ENCODE data around the gene SLC9A3. TPM values are rescaled to one million over a fixed set of nuclear protein-coding genes. Genes with fewer than 3 reads are reported as not detected.

Gene SLC9A3
- polyA plus RNA-seq, 3 donors = 0.31 to 0.42 (median 0.36) TPM

- H3K27ac Mint-ChIP-seq = no peak overlapping the region
- H3K27me3 ChIP-seq (ENCODE audit: control insufficient read depth in 2 of 2, insufficient read depth in 2 of 2, low read length in 2 of 2) = no peaks in the 10 kb centered on the region
- DNase-seq = no peak
- H2AFZ ChIP-seq (ENCODE audit: insufficient read depth, low read depth, low read length, poor library complexity, severe bottlenecking) = no peak overlapping the region
- H3K36me3 ChIP-seq (replicated peaks in 1 of 2; ENCODE audit: control insufficient read depth in 1 of 2, insufficient read depth in 2 of 2, low read length in 2 of 2) = peaks cover 80 to 89% of the 10 kb centered on the region in 2 donors
- peaks cover 4% of the 10 kb centered on the region for H3K79me2 ChIP-seq (ENCODE audit: insufficient read depth, low read length)
- peaks cover 7% of the 10 kb centered on the region for H4K20me1 ChIP-seq (ENCODE audit: insufficient read depth, low read length)
- H3K4me3 ChIP-seq (replicated peaks in 1 of 3; ENCODE audit: low read depth in 2 of 3, low read length in 3 of 3) = no peak overlapping the region
- no peaks in the 10 kb centered on the region for H3K27me3 Mint-ChIP-seq (ENCODE audit: low read depth in 3 of 3)
- no peak overlapping the region for H3K4me2 ChIP-seq (replicated peaks; ENCODE audit: extremely low read depth, low read length, poor library complexity, severe bottlenecking)
- H3K9ac ChIP-seq (ENCODE audit: insufficient read depth, low read length, poor library complexity, severe bottlenecking) = no peak overlapping the region
- 100% methylated on average over 7 of the region's 7 CpGs for WGBS (ENCODE audit: insufficient coverage)
- H3K9me3 Mint-ChIP-seq = no peaks in the 10 kb centered on the region
- TF ChIP-seq CTCF (IDR thresholded peaks at IDR 0.05) = no peak
- H3K27ac ChIP-seq (ENCODE audit: low read depth in 1 of 2, low read length in 2 of 2) = no peak overlapping the region
- H3K4me1 Mint-ChIP-seq = peaks cover 1% of the 10 kb centered on the region
- no peak overlapping the region for H3K4me3 Mint-ChIP-seq
- intact Hi-C loops (cut with micrococcal nuclease) = no loop called here
- no peaks in the 10 kb centered on the region for H3K4me1 ChIP-seq (ENCODE audit: control insufficient read depth in 1 of 2, insufficient read depth in 2 of 2, low read length in 2 of 2)
- peaks cover 76 to 88% of the 10 kb centered on the region in 2 donors for H3K36me3 Mint-ChIP-seq
- H3K9me3 ChIP-seq (replicated peaks in 1 of 2; ENCODE audit: control insufficient read depth in 1 of 2, insufficient read depth in 1 of 2, low read length in 2 of 2) = no peaks in the 10 kb centered on the region
Measured at GRCh38 chr5:463301-463700, 60.9 kb downstream of the SLC9A3 start.

GRCh38 chr5:462051-462481, 62.2 kb downstream of the SLC9A3 start:
- no peaks in the 10 kb centered on the region for H3K27me3 ChIP-seq (ENCODE audit: control insufficient read depth in 2 of 2, insufficient read depth in 2 of 2, low read length in 2 of 2)

More at GRCh38 chr5:462051-462481, 62.2 kb downstream of the SLC9A3 start:
- no peak for TF ChIP-seq CTCF (IDR thresholded peaks at IDR 0.05)
- Histone ChIP-seq H3K4me2 (replicated peaks; ENCODE audit: extremely low read depth, low read length, poor library complexity, severe bottlenecking) (no peak overlapping the region), H3K36me3 (replicated peaks in 1 of 2; ENCODE audit: control insufficient read depth in 1 of 2, insufficient read depth in 2 of 2, low read length in 2 of 2) (peaks cover 91 to 100% of the 10 kb centered on the region in 2 donors), H4K20me1 (ENCODE audit: insufficient read depth, low read length) (peaks cover 19% of the 10 kb centered on the region), H3K79me2 (ENCODE audit: insufficient read depth, low read length) (peaks cover 4% of the 10 kb centered on the region), H3K4me1 (ENCODE audit: control insufficient read depth in 1 of 2, insufficient read depth in 2 of 2, low read length in 2 of 2) (no peaks in the 10 kb centered on the region), H3K9me3 (replicated peaks in 1 of 2; ENCODE audit: control insufficient read depth in 1 of 2, insufficient read depth in 1 of 2, low read length in 2 of 2) (no peaks in the 10 kb centered on the region), H3K27ac (ENCODE audit: low read depth in 1 of 2, low read length in 2 of 2) (no peak overlapping the region), H3K4me3 (replicated peaks in 1 of 3; ENCODE audit: low read depth in 2 of 3, low read length in 3 of 3) (no peak overlapping the region), H2AFZ (ENCODE audit: insufficient read depth, low read depth, low read length, poor library complexity, severe bottlenecking) (no peak overlapping the region), H3K9ac (ENCODE audit: insufficient read depth, low read length, poor library complexity, severe bottlenecking) (no peak overlapping the region)
- Mint-ChIP-seq H3K27ac (no peak overlapping the region), H3K36me3 (peaks cover 87 to 99% of the 10 kb centered on the region in 2 donors), H3K27me3 (ENCODE audit: low read depth in 3 of 3) (no peaks in the 10 kb centered on the region), H3K4me3 (no peak overlapping the region), H3K9me3 (no peaks in the 10 kb centered on the region), H3K4me1 (peaks cover 1% of the 10 kb centered on the region)
- WGBS (ENCODE audit: insufficient coverage) = 97% methylated on average over 13 of the region's 24 CpGs
- intact Hi-C loops (cut with micrococcal nuclease) = no loop called here
- no peak for DNase-seq
